Inflammatory macrophage treated with lipopolysaccharide for 1 hour (primary cell): ENCODE data around the gene ANO1.

ENCODE experiments used
- DNase-seq, 2 donors: peaks; one replicate each; pipeline ENCODE4 v3.0.0-alpha.2; 2020 to 2022

Gene ANO1

GRCh38 chr11:70099578-70100279 is 21.6 kb downstream of the ANO1 start:
- DNase-seq, result no peak

GRCh38 chr11:70100280-70100603 is 22.1 kb downstream of the ANO1 start:
- no peak for DNase-seq

GRCh38 chr11:70100791-70101190 is 22.7 kb downstream of the ANO1 start:
- no peak for DNase-seq

- no peak for DNase-seq
Observed at GRCh38 chr11:70103256-70103975, 25.3 kb downstream of the ANO1 start.

- no peak for DNase-seq
Observed at GRCh38 chr11:70104419-70104818, 26.3 kb downstream of the ANO1 start.

GRCh38 chr11:70104961-70105360 is 26.8 kb downstream of the ANO1 start:
- DNase-seq, result no peak

- no peak for DNase-seq
Observed at GRCh38 chr11:70105369-70105754, 27.2 kb downstream of the ANO1 start.

GRCh38 chr11:70105755-70106571 is 27.8 kb downstream of the ANO1 start:
- DNase-seq, result no peak

- DNase-seq, result no peak
Observed at GRCh38 chr11:70106757-70107156, 28.6 kb downstream of the ANO1 start.

- no peak for DNase-seq
Observed at GRCh38 chr11:70107191-70107590, 29.1 kb downstream of the ANO1 start.

- DNase-seq, result no peak
Observed at GRCh38 chr11:70107756-70108155, 29.6 kb downstream of the ANO1 start.

GRCh38 chr11:70108250-70108649 is 30.1 kb downstream of the ANO1 start:
- no peak for DNase-seq

- DNase-seq, result no peak
Observed at GRCh38 chr11:70109006-70109405, 30.9 kb downstream of the ANO1 start.

GRCh38 chr11:70109903-70110302 is 31.8 kb downstream of the ANO1 start:
- no peak for DNase-seq

GRCh38 chr11:70110538-70111055 is 32.5 kb downstream of the ANO1 start:
- no peak for DNase-seq

- DNase-seq, result peak; percentile 0 to 2
Observed at GRCh38 chr11:70111269-70112016, 33.3 kb downstream of the ANO1 start.

GRCh38 chr11:70112017-70112434 is 33.9 kb downstream of the ANO1 start:
- DNase-seq, result no peak

GRCh38 chr11:70113801-70114200 is 35.7 kb downstream of the ANO1 start:
- no peak for DNase-seq

- DNase-seq, result no peak
Observed at GRCh38 chr11:70115778-70116177, 37.7 kb downstream of the ANO1 start.

- no peak for DNase-seq
Observed at GRCh38 chr11:70116386-70117065, 38.4 kb downstream of the ANO1 start.

- DNase-seq, result no peak
Observed at GRCh38 chr11:70117567-70118145, 39.5 kb downstream of the ANO1 start.

GRCh38 chr11:70118642-70119041 is 40.5 kb downstream of the ANO1 start:
- no peak for DNase-seq
